Osteoblast (primary cell): ENCODE measurements around the gene RBM39. TPM values are rescaled to one million over a fixed set of nuclear protein-coding genes. Genes with fewer than 3 reads are reported as not detected.
"Not testable (repeated sequence)": the region's sequence is repeated elsewhere in the genome, so short reads cannot be mapped to it uniquely, and the experiment has no call there.

ENCODE experiments used
- DNase-seq: peaks from one replicate; pipeline ENCODE4 v3.0.0; 2011; ENCODE audit warnings: low spot score, mixed read lengths; ENCODE audit not compliant: insufficient read length; ENCODE audit errors: missing footprints
- H2AFZ ChIP-seq: 2 replicates; pipeline ENCODE4 v1.6.0; 2011; ENCODE audit warnings: mild to moderate bottlenecking, low read length
- H3K27ac ChIP-seq: 2 replicates; pipeline ENCODE4 v1.5.1; 2011; ENCODE audit warnings: mild to moderate bottlenecking, low read depth, low read length, moderate library complexity
- H3K27me3 ChIP-seq: 2 replicates; pipeline ENCODE4 v1.6.0; 2012; ENCODE audit warnings: mild to moderate bottlenecking, control low read depth, inconsistent platforms, low read length, moderate library complexity; ENCODE audit not compliant: insufficient read depth
- H3K36me3 ChIP-seq: 2 replicates; pipeline ENCODE4 v1.5.1; 2011; ENCODE audit warnings: mild to moderate bottlenecking, low read length, control low read depth, moderate library complexity; ENCODE audit not compliant: insufficient read depth
- H3K4me1 ChIP-seq: 2 replicates; pipeline ENCODE4 v1.5.1; 2011; ENCODE audit warnings: mild to moderate bottlenecking, low read length, control low read depth, moderate library complexity; ENCODE audit not compliant: insufficient read depth
- H3K4me2 ChIP-seq: 2 replicates; pipeline ENCODE4 v1.6.0; 2011; ENCODE audit warnings: mild to moderate bottlenecking, low read length; ENCODE audit not compliant: insufficient read depth
- H3K4me3 ChIP-seq: fragments of 200-600 bp; sonication (generic); 3 replicates; pipeline ENCODE4 v1.5.1; 2012; ENCODE audit warnings: mild to moderate bottlenecking, low read length, inconsistent platforms; ENCODE audit not compliant: insufficient read depth
- H3K79me2 ChIP-seq: 2 replicates; pipeline ENCODE4 v1.6.0; 2012; ENCODE audit warnings: mild to moderate bottlenecking, low read length, control low read depth, inconsistent platforms; ENCODE audit not compliant: insufficient read depth
- H3K9me3 ChIP-seq: 2 replicates; pipeline ENCODE4 v1.5.1; 2011; ENCODE audit warnings: low read depth, low read length, control low read depth
- H4K20me1 ChIP-seq: 2 replicates; pipeline ENCODE4 v1.6.0; 2012; ENCODE audit warnings: mild to moderate bottlenecking, low read length, control low read depth; ENCODE audit not compliant: insufficient read depth
- CTCF ChIP-seq: IDR thresholded peaks from 2 replicates; pipeline ENCODE4 v1.5.1; 2011; ENCODE audit warnings: mild to moderate bottlenecking, low read depth, low read length, moderate library complexity; ENCODE audit errors: extremely low read depth
- total RNA-seq: library from RNA; depleted of rRNA; stranded (reverse); fragments of >200 nt; gene quantifications from 2 replicates; pipeline ENCODE4 v1.2.3, GENCODE V29; 2012

Gene RBM39
- total RNA-seq, 1 donor, result 300 TPM

- no peaks in the 10 kb centered on the region for H3K27me3 ChIP-seq
- H3K9me3 ChIP-seq, result no peaks in the 10 kb centered on the region
- TF ChIP-seq CTCF, result no peak
- H4K20me1 ChIP-seq, result no peaks in the 10 kb centered on the region
- no peaks in the 10 kb centered on the region for H3K4me1 ChIP-seq
- no peak overlapping the region for H3K27ac ChIP-seq
- H3K4me2 ChIP-seq, result no peak overlapping the region
- H3K36me3 ChIP-seq, result no peaks in the 10 kb centered on the region
- H3K4me3 ChIP-seq, result no peak overlapping the region
- H3K79me2 ChIP-seq, result no peaks in the 10 kb centered on the region
- no peak for DNase-seq
- peak overlapping the region; percentile 6 for H2AFZ ChIP-seq
These were observed 20.4 kb upstream of the RBM39 start for GRCh38 chr20:35762461-35762860.

GRCh38 chr20:35761548-35761947, 19.5 kb upstream of the RBM39 start:
- H3K4me2 ChIP-seq, H3K4me1 ChIP-seq, H3K27me3 ChIP-seq, H3K36me3 ChIP-seq, H3K27ac ChIP-seq, H2AFZ ChIP-seq, H3K4me3 ChIP-seq, H3K9me3 ChIP-seq, H4K20me1 ChIP-seq, H3K79me2 ChIP-seq, DNase-seq: not testable (repeated sequence)

- no peaks in the 10 kb centered on the region for H3K27me3 ChIP-seq
- H2AFZ ChIP-seq, result peak overlapping the region; percentile 20
- H3K9me3 ChIP-seq, result no peaks in the 10 kb centered on the region
- H3K4me1 ChIP-seq, result no peaks in the 10 kb centered on the region
- TF ChIP-seq CTCF, result no peak
- H3K36me3 ChIP-seq, result no peaks in the 10 kb centered on the region
- no peak overlapping the region for H3K4me2 ChIP-seq
- no peaks in the 10 kb centered on the region for H3K79me2 ChIP-seq
- DNase-seq, result peak; percentile 43
- H4K20me1 ChIP-seq, result no peaks in the 10 kb centered on the region
- H3K27ac ChIP-seq, result no peak overlapping the region
- H3K4me3 ChIP-seq, result no peak overlapping the region
These were observed 15.1 kb upstream of the RBM39 start for GRCh38 chr20:35757098-35757705.

- H3K9me3 ChIP-seq, result no peaks in the 10 kb centered on the region
- no peaks in the 10 kb centered on the region for H3K79me2 ChIP-seq
- no peaks in the 10 kb centered on the region for H3K36me3 ChIP-seq
- no peaks in the 10 kb centered on the region for H4K20me1 ChIP-seq
- no peak overlapping the region for H3K27ac ChIP-seq
- no peaks in the 10 kb centered on the region for H3K27me3 ChIP-seq
- no peak overlapping the region for H3K4me3 ChIP-seq
- H3K4me2 ChIP-seq, result no peak overlapping the region
- DNase-seq, result no peak
- H2AFZ ChIP-seq, result no peak overlapping the region
- no peaks in the 10 kb centered on the region for H3K4me1 ChIP-seq
- no peak for TF ChIP-seq CTCF
These were observed 14.3 kb upstream of the RBM39 start for GRCh38 chr20:35756404-35756803.
